HT1080 (cell line): ENCODE measurements around the gene SCN1A. TPM values are rescaled to one million over a fixed set of nuclear protein-coding genes. Genes with fewer than 3 reads are reported as not detected.
"Not testable (repeated sequence)": the region's sequence is repeated elsewhere in the genome, so short reads cannot be mapped to it uniquely, and the experiment has no call there.

ENCODE experiments used
- DNase-seq: peaks from one replicate; pipeline ENCODE4 v3.0.0-alpha.2; 2015; ENCODE audit warnings: low read depth
- total RNA-seq: library from RNA; depleted of rRNA; stranded (reverse); fragments of >200 nt; shearing (Covaris generic); gene quantifications from 2 replicates; pipeline ENCODE4 v1.2.3, GENCODE V29; 2014

SCN1A gene
- total RNA-seq, 1 experiment from 2014 or later: 0.02 TPM

DNA sequence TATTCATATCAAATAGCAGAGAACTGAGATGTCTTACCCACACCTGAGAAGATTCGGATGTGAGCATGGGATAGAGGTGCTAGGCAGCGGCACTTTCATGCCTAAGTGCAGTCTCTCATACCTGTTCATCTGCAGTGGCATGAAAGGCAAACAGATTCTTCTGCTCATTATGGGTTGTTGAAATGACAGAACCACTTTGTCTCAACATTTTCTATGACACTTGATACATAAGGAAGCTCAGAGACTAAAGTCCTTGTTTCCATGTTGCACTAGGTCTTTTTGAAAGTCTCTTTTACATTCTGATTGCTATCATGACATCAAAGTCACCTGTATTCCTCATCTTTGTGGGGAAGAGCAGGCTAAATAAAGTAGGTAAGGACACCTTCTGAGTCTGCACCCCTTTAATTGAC is 8.0 kb upstream of the SCN1A start:
- no peak for DNase-seq

DNA sequence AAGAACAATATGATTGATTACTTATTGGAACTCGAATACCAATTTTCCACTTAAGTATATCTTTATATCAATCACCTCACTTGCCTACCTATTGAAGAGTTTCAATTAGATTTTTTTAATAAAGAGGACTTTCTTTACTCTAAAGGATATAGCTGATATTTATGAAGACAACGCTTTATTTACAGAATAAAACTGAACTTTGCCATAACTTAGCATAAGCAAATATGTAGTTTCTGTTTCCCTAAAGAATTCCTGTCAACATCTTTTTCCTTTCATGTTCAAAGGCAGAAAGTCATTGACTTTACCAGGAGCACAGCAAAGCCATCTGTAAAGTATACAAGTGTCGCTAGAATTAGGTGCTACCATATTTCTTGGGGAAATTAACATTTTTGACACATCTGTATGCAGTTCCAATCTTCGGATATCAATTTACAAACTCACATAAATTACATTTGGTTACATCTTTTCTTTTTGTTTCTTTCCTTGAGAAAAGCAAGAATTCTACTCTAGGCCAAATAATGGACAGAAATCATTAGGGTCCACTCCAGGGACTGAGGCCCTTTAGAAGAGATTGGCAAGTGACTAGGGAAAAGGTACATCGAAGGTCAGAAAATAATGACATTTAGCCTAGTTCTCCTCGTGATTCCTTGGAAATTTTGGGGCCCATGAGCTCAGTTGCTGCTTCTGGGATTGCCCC is 7.5 kb upstream of the SCN1A start:
- DNase-seq: no peak

DNA sequence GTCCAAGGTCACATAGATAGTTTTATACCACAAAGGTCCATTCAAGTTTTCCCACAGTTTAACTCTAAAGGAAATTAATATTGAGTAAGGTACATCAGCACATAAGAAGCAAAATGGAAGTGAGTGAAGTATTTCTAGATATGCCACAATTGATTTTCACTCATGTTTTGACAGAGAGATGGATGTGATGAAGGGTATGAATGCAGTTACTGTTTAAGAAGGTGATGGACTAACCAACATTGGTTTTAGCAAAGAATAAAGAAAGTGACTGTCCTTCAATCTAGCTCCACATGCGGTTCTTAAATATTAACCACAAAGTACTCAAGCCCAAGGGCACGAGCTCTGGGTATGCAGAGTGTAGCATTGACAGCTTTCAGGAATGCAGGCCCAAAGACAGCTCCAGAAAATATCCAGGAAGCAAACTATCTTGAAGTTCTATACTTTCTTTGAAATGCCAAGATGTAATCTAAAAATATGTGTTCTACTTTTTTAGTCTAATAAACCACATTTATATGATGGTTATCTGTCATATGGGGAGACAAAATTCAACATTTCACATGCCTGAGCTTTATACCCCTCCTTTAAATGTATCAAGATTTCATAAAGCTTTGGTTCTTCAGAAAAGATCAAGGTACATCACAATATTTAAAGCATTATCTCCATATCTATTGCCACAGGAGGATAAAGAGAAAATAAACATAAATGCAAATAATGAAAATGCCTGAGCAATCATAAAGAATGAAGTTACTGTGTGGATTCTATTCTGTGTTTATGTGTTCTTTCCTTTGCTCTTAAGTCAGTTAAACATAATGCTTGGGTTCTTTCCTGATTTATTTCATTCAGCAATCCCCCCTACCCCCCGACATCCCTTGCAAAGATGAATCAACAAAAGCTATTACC is 6.7 kb upstream of the SCN1A start:
- no peak for DNase-seq

GRCh38 chr2:166133653-166134052 is 5.8 kb upstream of the SCN1A start:
- no peak for DNase-seq

DNA sequence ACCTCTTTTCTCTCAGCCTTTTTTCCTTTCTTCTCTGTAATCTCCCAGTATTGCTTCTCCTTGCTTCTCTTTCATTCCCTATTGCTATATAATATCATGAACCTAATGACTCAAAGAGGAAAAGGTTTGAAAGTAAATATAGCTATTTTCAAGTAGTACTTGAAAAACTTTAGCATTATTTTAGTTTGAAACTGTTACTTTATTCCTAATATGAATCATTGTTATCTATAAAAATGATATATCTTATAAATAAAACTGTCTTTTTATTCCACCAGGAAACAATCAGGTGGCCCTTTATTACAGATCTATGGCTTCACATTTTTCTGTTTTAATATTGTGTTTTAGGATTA is 311 bp upstream of the SCN1A start:
- no peak for DNase-seq

- DNase-seq: no peak
Measured at GRCh38 chr2:166126007-166126639, 1.7 kb downstream of the SCN1A start.

- DNase-seq: no peak
Measured at GRCh38 chr2:166125557-166125956, 2.3 kb downstream of the SCN1A start.

- DNase-seq: no peak
Measured at GRCh38 chr2:166118180-166118579, 9.6 kb downstream of the SCN1A start.

DNA sequence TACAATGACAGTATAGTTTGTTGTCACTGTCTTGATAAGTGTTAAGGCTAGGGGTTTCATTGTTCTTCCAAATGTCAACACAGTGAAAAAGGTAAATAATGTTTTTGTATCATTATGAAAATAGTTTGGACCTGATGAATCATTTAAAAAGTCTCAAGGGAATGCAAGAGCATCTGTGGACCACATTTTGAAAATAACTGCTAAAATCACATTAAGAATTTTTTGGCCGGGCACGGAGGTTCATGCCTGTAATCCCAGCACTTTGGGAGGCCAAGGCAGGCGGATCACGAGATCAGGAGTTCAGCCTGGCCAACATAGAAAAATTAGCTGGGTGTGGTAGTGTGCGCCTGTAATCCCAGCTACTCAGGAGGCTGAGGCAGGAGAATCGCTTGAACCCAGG is 10.3 kb downstream of the SCN1A start:
- no peak for DNase-seq

GRCh38 chr2:166115589-166115988 is 12.2 kb downstream of the SCN1A start:
- no peak for DNase-seq

DNA sequence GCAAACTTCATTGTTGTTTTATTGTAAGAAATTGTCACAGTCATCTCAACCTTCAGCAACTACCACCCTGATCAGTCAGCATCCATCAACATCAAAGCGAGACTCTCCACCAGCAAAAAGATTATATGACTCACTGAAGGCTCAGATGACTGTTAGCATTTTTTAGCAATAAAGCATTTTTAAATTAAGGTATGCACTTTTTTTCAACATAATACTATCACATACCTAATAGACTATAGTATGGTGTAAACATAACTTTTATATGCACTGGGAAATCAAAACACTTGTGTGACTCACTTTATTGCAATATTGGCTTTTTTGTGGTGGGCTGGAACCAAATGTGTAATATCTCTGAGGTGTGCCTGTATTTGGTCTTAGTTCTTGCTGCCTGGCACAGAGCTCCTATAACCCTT is 15.6 kb downstream of the SCN1A start:
- peak; percentile 54 for DNase-seq

- DNase-seq: peak; percentile 18
Measured at GRCh38 chr2:166106431-166107015, 21.3 kb downstream of the SCN1A start.

DNA sequence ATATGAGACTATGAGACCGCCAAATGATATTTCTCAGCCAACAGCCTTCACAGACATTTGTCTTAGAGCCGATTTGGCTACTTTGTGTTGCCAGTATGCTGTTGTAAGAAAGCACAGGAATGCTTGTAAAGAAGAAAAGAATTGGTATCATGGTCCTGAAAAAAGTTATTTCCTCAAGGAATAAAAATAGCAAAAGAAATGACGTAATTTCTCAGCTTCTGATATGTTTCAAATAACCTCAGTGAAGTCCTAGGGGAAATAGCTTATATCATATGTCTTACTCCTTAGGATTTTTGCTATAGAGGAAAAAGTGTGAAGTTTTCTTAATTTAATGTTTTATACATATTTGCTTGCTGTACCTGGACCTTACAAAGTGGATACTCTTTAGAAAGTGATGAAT is 23.0 kb downstream of the SCN1A start:
- no peak for DNase-seq

DNA sequence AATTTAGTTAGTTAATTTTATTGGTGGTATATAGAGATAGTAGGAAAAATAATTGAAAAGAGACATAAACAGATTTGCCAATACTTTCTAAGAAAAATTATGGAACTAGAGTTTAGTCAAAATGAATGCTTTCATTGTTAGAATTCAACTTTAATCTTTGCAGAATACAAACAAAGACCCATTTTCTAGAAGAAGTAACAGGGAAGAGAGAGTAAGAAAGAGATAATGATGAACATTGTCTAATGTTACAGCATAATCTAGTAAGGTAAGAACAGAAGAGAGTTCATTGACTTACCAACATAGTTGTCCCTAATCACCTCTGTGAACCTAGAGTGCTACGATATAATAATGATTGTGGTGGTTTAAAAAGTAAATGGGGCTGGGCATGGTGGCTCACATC is 23.7 kb downstream of the SCN1A start:
- no peak for DNase-seq

- not testable (repeated sequence) for DNase-seq
Measured at GRCh38 chr2:166103277-166103676, 24.5 kb downstream of the SCN1A start.

GRCh38 chr2:166094325-166094724 is 33.5 kb downstream of the SCN1A start:
- DNase-seq: no peak

DNA sequence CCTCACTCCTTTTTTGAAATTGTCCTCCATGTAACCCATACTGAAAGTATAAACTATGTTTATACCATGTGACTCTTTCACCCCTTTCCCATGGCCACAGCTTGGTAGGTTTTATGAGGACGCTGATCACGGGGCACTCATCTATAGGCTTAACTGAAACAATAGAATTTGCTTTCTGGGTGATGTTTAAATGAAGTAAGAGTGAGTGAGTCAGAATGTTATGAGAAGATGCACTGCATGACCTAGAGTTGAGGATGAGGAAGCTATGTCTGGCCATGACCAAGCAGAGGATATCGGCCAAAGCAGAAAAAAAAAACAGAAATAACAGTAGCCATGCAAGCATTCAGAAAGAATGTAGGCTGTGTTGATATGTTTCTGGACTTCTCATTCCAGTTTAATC is 34.9 kb downstream of the SCN1A start:
- peak; percentile 72 for DNase-seq

GRCh38 chr2:166091439-166091838 is 36.4 kb downstream of the SCN1A start:
- no peak for DNase-seq

DNA sequence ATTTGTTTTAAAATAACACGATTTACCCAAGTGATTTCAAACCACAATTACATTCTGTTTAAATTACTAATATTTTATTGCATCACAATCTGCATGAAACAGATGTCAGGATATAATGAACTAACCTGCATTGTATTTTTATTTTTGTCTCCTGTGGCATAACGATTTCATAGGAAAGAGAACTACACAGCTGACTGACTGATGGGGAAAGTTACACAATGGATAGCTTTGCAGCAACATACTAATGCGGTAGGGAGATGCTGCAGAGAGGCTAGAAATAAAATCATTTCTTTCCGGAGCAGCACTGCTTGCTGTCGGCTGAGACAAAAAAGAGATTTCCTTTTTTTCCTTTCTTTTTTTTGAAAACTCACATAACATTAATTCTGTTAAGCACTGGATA is 36.9 kb downstream of the SCN1A start:
- DNase-seq: no peak

GRCh38 chr2:166090346-166090745 is 37.5 kb downstream of the SCN1A start:
- DNase-seq: no peak

DNA sequence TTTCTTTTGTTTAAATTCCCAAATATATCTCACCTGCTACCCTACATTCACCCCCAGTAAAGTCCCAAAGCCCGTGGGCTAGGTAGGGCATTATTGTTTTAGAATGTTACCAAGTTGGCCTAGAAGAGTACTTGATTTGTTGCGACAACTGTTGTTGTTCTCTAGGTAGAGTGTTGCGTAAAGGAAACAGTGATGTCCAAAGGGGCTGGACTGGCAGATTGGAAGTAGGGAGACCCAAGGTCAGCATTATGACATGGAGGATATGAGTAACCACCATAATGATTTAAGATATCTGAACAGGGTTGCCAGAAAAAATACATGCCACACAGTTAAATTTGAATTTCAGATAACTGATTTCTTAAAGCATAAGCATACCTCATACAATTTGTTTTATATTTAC is 39.2 kb downstream of the SCN1A start:
- peak; percentile 27 for DNase-seq

GRCh38 chr2:166084301-166084700 is 43.5 kb downstream of the SCN1A start:
- no peak for DNase-seq
